ENCODE measurements around the gene CBARP. TPM values are rescaled to one million over a fixed set of nuclear protein-coding genes. Genes with fewer than 3 reads are reported as not detected.

Gene CBARP
- total RNA-seq, 1 donor from 2014 or later: 7.6 TPM

DNA sequence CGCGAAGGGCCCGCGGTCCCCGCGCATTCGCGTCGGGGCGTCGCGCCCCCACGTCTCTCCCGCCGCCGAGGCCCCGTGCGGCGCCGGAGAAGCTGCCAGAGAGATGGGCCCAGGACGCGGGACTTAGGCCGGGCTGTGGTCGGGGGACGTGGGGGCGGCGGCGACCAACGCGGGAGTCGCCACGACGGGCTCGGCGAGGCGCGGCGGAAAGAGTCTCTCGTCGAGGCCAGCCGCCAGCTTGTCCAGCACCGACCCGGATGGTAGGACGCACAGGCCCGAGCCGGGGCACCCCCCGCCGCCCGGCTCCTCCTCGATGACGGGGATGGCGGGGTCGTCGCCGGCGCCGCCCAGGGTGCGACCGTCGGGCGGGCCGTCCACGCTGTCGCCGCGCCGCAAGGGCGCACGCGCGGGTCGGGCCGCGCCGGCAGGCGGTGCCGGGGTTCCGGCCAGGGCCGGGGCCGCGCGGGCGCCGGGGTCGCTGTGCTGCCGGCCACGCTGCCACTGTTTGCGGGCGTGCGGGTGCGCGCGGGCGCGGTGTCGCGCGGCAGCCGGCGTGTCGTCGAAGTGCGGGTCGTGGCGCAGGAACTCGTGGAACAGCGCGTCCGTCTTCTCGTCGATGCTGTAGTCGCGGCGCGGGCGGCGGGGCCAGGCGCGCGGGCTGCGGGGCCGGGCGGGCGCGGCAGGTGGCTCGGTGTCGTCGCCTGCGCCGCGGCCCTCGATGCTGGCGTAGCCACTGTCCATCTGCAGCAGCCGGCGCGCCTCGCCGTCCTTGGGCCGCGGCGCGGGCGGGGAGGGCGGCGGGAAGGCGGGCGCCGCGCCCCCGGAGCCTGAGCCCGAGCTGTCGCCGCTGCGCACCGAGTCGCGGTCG, 8.5 kb downstream of the CBARP start:
- Mint-ChIP-seq H3K4me1 (ENCODE audit: low read depth) (peaks cover 8% of the 10 kb centered on the region), H3K27me3 (ENCODE audit: low read depth) (no peaks in the 10 kb centered on the region), H3K9me3 (ENCODE audit: low read depth) (no peaks in the 10 kb centered on the region), H3K36me3 (ENCODE audit: low read depth) (peaks cover 3% of the 10 kb centered on the region), H3K4me3 (ENCODE audit: unreplicated experiment) (no peak overlapping the region), H3K27ac (ENCODE audit: unreplicated experiment) (no peak overlapping the region)
- TF ChIP-seq, protein P1, sequence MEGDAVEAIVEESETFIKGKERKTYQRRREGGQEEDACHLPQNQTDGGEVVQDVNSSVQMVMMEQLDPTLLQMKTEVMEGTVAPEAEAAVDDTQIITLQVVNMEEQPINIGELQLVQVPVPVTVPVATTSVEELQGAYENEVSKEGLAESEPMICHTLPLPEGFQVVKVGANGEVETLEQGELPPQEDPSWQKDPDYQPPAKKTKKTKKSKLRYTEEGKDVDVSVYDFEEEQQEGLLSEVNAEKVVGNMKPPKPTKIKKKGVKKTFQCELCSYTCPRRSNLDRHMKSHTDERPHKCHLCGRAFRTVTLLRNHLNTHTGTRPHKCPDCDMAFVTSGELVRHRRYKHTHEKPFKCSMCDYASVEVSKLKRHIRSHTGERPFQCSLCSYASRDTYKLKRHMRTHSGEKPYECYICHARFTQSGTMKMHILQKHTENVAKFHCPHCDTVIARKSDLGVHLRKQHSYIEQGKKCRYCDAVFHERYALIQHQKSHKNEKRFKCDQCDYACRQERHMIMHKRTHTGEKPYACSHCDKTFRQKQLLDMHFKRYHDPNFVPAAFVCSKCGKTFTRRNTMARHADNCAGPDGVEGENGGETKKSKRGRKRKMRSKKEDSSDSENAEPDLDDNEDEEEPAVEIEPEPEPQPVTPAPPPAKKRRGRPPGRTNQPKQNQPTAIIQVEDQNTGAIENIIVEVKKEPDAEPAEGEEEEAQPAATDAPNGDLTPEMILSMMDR (IDR thresholded peaks at IDR 0.05): no peak
- no peak for DNase-seq (ENCODE audit: low spot score)

DNA sequence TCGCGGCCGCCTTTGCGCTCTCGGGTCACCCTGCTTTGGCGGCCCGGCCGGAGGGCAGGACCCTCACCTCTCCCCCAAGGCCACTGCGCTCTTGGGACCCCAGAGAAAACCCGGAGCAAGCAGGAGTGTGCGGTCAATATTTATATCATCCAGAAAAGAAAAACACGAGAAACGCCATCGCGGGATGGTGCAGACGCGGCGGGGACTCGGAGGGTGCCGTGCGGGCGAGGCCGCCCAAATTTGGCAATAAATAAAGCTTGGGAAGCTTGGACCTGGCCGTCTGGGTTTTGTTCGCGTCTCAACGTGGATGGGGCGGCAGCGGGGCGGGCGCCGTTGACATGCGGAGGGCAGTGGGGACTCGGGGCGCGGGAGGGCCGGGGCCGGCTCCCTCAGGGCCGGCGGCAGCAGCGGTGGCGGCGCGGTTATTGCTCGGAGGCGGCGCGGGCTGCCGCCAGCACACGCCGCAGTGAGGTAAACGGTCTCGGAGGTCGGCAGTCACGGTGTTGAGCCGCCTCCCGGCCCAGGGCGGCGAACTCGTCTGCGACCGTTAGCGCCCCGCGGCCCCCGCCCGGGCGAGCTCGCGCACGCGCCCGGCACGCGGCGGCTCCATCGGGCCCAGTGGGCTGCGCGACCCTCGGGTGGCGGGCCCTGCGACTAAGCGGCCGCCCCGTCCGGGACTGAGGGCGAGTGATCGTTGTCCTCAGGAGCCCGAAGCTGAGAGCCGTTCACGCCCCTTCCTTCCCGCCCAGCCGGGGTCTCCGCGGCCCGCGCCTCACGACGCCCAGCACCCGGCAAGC, 9.4 kb downstream of the CBARP start:
- peaks cover 3% of the 10 kb centered on the region for H3K36me3 Mint-ChIP-seq (ENCODE audit: low read depth)
- TF ChIP-seq, protein P1 (IDR thresholded peaks at IDR 0.05): no peak
- H3K27me3 Mint-ChIP-seq (ENCODE audit: low read depth): no peaks in the 10 kb centered on the region
- H3K4me3 Mint-ChIP-seq (ENCODE audit: unreplicated experiment): no peak overlapping the region
- no peak overlapping the region for H3K27ac Mint-ChIP-seq (ENCODE audit: unreplicated experiment)
- H3K9me3 Mint-ChIP-seq (ENCODE audit: low read depth): no peaks in the 10 kb centered on the region
- no peak for DNase-seq (ENCODE audit: low spot score)
- peaks cover 8% of the 10 kb centered on the region for H3K4me1 Mint-ChIP-seq (ENCODE audit: low read depth)

DNA sequence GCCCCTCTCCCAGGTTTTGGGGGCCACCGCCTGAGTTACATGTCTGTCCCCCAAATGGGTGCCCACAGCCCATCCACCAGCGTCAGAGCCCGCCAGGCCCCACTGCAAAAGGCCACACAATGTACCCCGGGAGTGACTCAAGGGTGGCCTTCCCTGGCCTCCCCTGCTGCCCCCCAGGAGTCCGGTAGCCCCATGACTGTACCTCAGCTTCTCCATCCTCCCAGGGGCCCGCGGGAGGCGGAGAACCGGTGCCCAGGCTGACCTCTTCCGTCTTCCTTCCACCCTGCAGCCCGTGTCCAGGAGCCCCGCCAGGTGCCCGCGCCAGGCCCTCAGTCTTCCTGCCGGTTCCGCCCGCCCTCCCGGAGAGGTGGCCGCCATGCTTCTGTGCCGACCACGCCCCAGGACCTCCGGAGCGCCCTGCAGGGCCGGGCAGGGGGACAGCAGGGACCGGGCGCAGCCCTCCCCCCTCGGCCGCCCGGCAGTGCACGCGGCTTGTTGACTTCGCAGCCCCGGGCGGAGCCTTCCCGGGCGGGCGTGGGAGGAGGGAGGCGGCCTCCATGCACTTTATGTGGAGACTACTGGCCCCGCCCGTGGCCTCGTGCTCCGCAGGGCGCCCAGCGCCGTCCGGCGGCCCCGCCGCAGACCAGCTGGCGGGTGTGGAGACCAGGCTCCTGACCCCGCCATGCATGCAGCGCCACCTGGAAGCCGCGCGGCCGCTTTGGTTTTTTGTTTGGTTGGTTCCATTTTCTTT, 10.3 kb downstream of the CBARP start:
- Mint-ChIP-seq H3K4me3 (ENCODE audit: unreplicated experiment) (no peak overlapping the region), H3K9me3 (ENCODE audit: low read depth) (no peaks in the 10 kb centered on the region), H3K4me1 (ENCODE audit: low read depth) (peaks cover 5% of the 10 kb centered on the region), H3K36me3 (ENCODE audit: low read depth) (peaks cover 3% of the 10 kb centered on the region), H3K27me3 (ENCODE audit: low read depth) (no peaks in the 10 kb centered on the region), H3K27ac (ENCODE audit: unreplicated experiment) (no peak overlapping the region)
- no peak for DNase-seq (ENCODE audit: low spot score)
- TF ChIP-seq, protein P1 (IDR thresholded peaks at IDR 0.05): no peak

DNA sequence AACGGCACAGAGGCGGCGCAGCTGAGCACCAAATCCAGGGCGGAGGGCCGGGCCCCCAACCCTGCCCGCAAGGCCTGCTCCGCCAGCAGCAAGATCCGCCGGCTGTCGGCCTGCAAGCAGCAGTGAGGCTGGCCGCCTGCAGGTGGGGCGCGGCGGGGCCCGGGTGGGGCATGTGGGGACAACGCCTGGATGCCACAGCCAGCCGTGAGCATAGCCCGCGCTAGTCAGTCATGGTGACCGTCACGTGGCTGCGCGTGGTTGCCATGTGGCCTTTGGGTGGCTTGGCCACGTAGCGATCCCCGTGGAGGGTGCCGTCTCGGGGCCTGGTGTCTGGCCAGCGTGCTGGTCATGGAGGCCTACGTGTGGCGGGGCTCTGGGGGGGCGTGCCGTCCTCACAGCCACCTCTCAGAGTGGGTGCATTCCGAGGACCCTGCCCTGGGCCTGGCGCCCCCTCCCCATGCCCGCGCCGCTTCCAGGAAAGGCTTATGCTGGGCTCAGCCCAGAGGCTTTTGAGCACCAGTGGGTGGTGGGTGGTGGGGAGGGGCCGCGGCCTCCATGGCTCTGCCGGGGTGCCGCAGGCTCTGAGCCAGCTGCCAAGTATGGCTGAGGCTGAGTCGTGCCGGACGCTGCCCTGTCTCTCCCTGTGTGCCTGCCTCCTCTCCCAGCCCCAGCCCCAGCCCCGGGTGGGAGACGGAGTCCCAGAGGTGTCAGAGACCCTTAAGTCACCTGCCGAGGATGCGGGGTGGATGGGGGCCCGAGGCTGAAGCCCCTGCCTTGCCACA, 11.1 kb downstream of the CBARP start:
- no peaks in the 10 kb centered on the region for H3K9me3 Mint-ChIP-seq (ENCODE audit: low read depth)
- H3K4me1 Mint-ChIP-seq (ENCODE audit: low read depth): peaks cover 2% of the 10 kb centered on the region
- TF ChIP-seq, protein P1 (IDR thresholded peaks at IDR 0.05): no peak
- no peaks in the 10 kb centered on the region for H3K27me3 Mint-ChIP-seq (ENCODE audit: low read depth)
- no peak for DNase-seq (ENCODE audit: low spot score)
- H3K27ac Mint-ChIP-seq (ENCODE audit: unreplicated experiment): no peak overlapping the region
- peaks cover 2% of the 10 kb centered on the region for H3K36me3 Mint-ChIP-seq (ENCODE audit: low read depth)
- H3K4me3 Mint-ChIP-seq (ENCODE audit: unreplicated experiment): no peak overlapping the region
